ENCODE data around the gene SH3TC1. TPM values are rescaled to one million over a fixed set of nuclear protein-coding genes. Genes with fewer than 3 reads are reported as not detected.

Gene SH3TC1
- total RNA-seq, 1 donor from 2014 or later, result 14.8 TPM

DNA sequence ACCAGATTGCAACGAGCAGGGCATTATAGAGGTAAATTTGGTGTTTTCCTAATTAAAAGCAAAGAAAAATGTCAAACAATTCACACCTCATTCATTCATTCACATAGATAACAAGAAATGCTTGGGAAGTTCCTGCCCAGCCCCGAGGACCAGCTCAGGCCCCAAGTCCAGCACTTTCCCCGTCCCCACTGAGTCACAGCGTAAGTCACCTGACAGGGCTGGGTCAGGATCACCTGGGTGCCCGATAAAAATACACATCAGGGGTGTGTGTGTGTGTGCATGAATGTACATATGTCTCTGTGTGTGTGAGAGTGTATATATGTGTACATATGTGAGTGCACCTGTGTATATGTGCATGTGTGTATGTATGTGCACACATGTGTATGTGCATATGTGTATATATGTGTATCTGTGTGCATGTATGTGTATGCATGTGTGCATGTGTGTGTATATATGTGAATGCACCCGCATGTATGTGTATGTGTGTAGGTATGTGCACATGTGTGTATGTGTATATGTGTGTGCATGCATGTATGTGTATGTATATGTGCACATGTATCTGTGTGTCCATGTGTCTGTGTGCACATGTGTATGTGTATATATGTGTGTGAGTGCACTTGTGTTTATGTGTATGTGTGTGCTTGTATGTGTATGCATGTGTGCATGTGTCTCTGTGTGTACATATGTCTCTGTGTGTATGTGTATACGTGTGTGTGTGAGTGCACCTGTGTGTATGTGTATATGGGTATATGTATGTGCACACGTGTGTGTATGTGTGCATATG lies 18.6 kb upstream of the SH3TC1 start:
- intact Hi-C loops (cut with micrococcal nuclease), result no loop called here

DNA sequence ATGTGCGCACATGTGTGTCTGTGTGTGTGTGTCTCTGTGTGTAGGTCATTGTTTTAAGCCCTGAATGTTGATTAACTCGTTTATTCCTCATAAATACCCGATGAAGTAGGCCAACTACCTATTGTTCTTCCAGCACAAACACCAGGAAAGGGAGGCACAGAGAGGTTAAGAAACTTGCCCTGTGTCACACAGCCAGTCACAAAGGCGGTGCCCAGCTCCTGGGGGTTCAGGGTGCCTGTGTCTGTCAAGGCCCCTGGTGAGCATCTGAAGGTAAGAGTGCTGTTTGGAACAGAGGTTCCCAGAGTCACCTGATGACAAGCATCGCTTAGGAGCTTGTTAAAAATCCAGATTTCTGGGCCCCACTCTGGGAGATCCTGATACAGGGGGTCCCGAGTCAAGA lies 18.0 kb upstream of the SH3TC1 start:
- intact Hi-C loops (cut with micrococcal nuclease), result no loop called here

DNA sequence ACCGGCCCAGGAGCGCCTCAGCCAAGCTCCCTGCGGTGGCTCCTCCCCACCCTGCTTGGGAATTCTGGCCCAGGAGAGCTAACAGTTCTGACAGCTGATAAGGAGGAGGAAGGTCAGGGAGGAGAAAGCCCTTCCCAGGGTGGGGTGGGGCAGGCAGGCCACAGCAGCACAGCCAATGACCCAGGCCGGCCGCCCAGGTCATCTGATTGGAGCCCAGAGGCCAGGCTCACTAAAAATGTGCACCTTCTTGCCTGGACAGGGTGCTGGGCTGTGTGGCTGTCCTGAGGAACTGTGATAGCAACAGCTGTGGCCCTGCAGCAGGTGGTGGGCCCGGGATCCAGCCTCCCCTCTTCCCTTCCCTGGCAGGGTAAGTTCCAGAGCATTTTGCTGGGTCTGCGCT lies 17.2 kb upstream of the SH3TC1 start:
- intact Hi-C loops (cut with micrococcal nuclease), result no loop called here

DNA sequence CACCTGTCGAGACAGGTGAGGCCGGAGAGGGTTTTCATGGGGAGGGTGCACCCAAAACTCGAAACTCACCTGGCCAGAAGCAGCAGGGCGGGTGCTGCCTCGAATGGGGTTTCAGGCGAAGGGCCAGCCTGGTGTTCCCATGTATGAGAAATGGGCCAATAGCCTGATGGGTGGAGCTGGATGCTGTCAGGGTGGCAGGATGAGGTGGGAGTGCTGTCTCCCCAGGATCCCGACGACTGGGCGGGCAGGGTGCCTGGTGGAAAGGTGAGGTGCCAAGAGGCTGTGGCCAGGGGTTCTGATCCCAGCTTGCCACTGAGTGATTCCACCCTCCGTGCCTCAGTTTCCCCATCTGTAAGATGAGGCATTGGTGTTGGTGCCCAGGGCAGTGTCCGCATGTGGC lies 16.8 kb upstream of the SH3TC1 start:
- intact Hi-C loops (cut with micrococcal nuclease), result no loop called here

DNA sequence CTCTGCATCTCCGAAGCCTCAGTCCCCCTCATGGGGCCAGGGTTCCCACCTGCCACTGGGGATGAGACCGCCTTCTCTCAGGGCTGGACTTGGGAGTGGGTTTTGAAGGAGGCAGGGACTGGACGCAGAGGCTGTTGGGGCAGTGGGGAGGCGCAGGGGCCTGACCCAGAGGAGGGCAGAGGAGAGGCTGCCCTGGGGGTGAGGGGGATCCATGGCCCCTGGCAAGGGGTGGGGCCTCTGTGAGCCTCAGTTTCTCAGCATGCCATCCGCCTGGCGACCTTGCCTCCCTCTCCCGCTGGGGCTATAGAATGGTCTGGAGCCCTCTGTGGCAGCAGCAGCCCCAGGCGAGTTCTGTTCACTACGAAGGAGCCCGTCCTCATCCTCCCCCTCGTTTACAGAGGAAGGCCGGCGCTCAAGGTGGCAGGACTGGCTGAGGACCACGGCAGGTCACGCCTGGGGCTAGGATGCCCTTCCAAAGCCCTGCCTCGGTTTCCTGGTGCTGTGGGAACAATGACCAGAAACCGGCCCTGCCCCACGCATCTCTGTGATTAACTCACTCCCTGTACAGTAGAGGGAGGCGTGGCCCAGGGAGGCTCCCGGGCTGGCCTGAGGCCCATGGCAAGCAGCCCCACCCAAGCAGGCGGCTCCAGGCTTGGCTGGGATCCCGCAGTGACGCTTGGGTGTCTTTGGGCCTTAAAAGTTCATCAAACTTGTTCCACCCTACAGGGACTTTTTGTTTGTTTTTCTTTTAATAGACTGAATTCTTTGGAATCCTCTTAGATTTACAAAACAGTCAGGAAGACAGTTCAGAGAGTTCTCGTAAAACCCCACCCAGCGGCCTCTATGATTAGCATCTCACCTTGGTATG lies 16.0 kb upstream of the SH3TC1 start:
- intact Hi-C loops (cut with micrococcal nuclease), result no loop called here

DNA sequence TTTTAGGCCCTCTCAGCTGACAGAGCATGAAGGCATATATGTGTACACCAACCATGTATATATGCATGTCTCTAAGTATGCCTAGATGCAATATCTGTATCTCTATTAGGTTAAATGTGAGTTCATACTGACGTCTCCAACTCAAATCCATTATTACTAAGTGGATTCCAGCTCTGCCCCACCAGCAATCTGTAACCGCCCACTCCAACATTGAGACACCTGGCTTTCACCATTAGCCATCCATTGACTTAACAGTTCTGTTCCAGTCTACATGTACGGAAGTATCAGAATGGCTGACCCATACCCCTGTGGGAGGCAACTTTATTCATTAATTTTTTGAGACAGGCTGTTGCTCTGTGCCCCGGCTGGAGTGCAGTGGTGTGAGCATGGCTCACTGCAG lies 15.0 kb upstream of the SH3TC1 start:
- intact Hi-C loops (cut with micrococcal nuclease), result no loop called here

DNA sequence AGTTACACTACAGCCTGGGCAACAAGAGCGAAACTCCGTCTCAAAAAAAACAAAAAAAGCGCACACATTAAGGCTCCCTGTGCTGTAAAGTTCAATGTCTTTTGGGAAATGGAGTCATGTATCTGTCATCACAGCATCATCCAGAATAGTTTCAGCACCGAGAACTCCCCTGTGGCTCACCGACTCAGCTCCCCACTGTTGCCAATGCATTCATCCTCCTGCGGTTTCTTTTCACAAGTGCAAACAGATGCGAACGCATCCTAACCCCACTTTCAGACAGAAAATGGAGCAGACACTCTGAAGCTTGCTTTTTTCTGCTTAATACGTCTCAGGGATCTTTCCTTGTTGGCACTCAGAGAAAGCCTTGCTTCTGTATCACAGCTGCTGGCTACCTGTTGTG lies 13.8 kb upstream of the SH3TC1 start:
- intact Hi-C loops (cut with micrococcal nuclease), result no loop called here

DNA sequence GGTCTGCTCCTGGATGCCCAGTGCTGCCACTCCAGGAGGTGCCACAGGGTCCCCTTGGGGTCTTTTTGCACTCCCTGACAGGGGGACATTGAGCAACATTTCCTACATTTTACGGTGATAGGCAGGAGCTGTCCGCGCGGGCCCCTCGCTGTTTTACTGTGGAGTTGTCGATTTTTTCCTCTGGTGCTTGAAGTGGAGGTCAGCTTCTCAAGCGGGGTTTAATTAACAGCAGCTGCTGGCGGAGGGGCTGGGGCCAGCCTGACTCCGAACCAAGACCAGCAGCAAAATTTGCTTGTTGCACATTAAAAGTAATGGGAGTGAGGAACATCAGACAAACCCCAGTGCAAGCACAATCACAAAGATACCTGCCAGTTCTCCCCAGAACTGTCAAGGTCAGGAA lies 13.2 kb upstream of the SH3TC1 start:
- intact Hi-C loops (cut with micrococcal nuclease), result no loop called here

DNA sequence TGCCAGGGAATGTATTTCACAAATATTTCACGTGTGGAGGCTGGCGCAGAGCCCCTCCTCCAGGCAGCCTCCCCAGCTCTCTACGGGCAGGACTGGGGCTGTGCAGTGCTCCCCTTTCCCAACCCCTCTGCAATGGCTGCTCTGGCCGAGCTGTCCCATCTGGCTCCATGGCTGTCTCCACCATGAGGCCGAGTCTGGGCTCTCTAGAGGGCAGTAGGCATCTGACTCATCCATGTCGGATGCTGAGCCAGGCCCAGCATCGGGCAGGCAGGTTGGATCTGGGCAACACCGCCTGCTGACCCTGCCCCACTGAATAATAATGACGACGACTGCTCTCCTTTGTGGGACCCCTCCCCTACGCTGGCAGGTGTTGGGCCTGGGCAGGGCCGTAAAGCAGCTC lies 11.0 kb upstream of the SH3TC1 start:
- intact Hi-C loops (cut with micrococcal nuclease), result no loop called here

DNA sequence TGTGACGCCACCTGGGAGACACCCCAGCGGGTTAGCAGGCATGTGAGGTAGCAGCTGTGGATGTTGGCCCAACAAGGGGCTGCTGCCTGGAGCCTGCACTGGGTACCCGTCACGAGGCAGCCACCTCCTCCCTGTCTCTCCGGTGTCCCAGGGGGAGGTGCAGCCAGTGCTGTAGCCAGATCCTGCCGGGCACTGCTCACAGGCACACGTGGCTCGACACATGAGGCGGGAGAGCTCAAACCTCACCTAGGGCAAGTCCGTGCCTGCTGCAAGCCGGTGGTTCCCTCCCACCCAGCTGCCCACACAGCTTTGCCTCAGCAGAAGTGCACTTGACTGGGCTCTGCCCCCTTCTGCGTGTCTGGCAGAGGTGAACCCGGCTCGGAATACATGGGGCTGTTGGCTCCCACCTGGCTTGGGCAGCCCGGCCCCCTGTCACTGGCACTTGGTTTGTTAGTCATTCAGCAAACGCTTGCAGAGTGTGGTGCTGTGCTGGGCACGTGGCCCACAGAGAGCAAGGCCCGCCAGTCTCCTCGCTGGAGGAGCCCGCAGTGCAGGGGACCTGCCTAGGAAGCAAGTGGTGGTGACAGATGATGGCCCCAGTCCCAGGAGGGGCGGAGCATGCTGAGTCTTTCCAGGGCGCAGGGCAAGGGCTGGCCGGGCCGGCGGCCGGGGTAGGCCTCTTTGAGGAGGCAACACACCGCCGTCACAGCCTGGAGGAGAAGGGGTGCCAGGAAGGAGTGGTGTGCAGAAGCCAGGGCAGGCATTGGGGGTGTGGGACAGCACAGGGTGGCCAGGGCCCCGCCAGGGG lies 10.1 kb upstream of the SH3TC1 start:
- intact Hi-C loops (cut with micrococcal nuclease), result no loop called here

DNA sequence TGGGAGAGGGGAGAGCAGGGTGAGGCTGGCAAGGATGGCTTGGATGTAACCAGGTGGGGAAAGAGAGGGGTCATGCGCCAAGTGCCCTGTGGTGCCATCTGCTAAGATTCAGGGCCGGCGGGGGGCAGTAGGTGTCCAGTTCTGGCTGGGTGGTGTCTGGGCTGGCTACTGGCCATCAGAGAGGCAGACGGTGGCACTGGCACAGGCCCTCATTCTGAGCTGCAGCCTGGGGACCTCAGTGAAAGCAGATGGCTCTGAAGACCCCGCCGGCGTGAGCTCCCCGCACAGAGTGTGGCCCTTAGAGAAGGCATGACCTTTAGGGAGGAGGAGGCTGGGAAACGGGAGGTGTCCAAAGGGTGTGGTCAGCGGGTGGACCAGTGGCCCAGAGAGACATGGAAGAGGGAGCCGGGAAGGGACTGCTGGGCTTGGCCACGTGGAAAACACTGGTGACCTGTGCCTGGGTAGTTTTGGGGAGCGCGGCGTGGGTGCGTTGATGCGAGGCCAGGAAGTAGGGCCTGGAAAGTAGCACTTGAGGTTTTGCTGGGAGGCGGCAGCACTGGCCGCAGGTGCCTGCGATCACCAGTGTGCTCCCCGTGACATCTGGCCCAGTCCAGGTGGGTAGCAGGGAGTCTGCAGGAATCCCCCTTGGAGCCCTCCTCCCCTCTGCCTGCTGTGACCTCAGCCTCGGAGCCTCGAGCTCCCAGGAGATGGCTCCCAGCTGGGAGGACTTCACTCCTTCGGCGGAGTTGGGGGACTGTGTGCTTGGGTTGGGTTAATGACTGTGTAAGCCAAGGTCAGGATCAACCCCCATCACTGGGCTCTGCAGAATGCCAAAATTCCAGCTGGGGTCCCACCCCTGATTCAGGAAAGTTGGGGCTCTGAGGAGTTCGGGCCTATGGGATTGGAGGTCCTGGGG lies 9.3 kb upstream of the SH3TC1 start:
- intact Hi-C loops (cut with micrococcal nuclease), result no loop called here

DNA sequence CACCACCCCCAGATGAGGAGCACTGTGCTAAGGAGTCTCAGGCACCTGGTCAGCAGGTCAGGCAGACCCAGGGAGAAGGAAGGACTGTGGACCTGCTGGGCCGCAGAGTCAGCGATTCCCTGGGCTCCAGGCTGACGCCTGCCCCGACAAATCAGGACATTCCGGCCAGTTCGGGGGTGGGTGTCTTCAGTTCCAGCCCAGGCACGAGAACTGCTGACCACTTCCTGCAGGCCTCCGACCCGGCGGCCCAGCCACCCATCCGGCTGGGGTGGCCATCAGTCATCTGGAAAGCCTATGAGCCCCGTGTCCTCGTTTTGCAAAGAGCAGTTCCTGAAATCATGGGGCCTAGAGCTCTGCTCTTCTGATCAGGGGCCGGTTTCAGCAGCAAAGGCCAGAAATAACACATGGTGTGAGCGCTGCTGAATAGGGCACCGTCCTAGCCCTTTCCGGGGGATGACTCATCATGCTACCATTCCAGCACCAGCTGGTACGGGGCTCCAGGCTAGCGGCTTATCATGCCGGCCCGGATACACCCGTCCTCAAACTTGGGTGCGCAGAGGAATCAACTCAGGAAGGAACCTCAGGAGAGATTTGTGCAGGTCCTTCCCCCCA lies 7.8 kb upstream of the SH3TC1 start:
- intact Hi-C loops (cut with micrococcal nuclease), result no loop called here

DNA sequence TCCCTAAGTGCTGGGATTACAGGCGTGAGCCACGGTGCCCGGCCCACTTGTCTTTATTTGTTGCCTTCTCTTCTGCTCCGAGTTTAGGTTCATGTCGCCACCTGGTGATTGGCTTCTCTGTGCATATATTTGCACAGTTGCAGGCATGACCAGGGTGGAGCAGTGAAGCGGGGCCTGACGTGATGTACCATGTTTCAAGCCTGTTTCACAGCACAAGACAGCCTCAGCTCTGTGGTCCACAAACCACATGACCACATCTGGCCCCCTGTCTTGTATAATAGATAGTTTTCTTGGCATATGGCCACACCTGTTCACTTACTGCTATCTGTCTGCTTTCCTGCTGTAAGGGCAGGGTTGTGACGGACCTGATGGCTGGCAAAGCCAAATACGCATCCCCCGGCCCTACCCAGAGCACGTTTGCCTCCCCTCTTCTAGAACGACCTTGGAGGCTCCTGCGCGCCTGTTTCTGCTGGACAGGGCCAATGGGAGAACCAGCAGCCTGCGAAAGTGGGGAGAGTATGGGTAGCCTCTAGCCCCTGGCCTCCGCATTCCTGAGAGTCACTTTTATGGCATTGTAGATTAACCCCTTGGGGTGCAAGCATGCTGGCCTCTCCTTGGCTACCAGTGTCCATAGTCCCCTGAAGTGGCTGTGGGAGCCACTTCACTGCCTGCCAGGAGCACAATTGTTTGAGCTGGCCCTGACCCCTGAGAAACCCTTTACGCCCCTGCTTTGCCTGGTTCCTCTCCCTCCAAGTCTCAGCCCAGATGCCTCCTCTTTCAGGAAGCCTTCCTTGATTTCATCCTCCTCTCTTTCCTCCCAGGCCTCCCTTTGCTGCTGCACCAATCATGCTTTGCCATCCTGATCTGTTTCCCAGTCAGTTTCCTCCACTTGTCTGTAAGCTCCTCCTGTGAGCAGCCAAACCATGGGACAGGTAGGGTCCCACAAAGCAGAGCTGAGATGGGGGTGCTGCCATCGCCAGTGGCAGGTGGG lies 6.0 kb upstream of the SH3TC1 start:
- intact Hi-C loops (cut with micrococcal nuclease), result no loop called here

DNA sequence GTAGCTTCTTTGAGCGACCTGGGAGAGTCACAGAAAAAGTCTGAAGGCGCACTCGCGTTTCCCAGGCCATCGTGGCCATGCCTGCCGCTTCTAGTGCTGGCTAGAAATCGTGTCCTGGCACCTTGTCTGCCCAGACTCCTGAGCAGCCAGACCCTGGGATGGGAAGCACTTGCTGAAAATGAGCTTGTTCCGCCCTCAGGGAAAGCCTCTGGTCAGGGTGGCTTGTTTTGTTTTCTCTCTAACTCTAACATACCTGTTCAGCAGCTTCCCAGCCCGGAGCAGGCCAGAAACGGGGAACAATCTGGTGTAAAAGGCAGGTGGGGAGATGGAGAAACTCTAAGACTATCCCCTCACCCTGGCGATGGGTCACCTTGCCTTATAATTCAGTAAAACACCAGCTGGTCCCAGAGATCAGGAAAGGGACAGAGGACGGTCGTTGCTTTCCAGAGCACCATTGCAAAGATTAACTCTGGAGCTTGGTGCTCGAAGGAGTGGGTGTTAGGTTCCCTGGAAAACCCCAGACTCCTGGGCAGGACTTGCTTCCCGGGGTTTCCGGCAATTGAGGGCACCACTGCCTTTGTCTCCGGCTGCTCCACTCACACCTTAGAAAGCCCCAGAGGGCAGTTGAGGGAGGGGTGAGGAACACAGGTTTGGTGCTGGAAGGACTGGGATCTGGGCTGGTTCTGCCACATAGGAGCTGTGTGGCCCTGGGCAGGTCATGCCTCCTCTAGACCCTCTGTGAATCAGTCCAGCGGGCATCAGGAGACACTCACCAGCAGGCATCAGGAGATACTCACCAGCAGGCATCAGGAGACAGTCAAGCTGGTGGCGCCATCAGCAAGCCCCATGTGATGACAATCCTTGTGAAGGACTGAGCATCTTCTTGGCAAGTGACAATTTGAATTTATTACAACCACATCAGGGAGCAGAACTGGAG lies 4.5 kb upstream of the SH3TC1 start:
- intact Hi-C loops (cut with micrococcal nuclease), result no loop called here

DNA sequence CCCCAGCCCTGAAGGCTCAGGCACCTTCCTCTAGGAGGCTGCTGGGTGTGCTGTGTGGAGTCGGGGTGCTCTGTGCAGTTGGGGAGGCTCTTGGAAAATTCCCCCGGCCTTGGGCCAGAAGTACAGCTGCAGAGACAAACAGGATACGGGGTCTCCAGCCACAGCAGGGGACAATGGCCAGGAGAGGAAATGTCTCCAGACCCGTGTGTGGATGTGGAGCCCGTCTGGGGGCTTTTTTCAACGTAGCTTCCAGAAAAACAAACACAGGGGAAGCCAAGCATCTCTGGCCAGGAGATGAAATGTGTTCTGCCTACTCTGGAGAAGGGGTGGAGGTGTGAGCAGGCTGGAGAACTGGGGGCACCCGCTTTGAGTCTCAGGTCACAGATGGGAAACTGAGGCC lies 3.7 kb upstream of the SH3TC1 start:
- intact Hi-C loops (cut with micrococcal nuclease), result no loop called here

DNA sequence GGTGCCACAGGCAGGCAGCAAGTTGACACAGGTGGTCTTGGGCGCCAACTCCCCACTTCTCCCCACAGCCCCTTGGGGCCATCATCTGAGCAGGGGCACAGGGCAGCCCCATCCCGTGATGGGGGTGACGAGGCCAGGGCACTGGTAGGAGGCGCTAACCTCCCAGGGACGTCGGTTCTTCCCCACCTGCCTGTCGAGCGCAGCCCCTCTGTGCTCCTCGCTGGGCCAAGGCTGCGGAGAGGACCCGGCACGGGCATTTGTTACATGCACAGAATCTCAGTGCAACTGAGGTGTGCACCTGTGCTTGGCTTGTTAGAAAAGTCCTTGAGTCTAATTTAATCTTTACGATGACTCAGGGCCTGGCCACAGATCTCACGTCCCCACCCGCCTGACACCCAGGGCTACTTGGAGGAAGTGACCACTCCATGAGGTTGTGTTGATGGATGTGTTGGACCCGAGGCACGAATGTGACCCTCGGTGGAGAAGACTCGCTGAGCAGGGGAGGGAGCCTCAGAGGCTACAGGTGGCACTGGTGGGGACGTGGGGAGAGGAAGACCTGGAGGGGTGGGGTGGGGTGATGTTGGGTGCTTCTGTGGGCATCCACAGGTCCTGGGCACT lies 3.1 kb upstream of the SH3TC1 start:
- intact Hi-C loops (cut with micrococcal nuclease), result no loop called here

DNA sequence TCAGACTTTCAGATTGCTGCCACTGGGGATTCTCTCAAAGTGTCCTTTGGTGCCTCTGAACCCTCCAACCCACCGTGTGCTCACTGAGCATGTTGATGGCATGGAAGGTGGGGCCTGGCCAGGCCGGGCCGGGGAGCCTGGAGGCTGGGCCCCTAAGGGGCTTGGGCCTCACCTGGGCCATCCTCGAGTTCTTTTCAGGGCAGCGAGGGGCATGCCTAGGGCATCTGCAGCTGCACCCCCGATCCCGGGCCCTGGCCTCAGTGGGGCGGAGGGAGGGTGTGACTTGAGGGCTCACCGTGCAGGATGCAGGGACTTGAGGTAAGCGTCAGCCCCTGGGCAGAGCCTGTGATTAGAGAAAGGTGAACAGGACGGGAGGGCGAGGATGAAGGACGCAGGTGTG lies 1.6 kb upstream of the SH3TC1 start:
- intact Hi-C loops (cut with micrococcal nuclease), result no loop called here

All from T-helper 2 cell treated with Interferon-gamma antibody and Interleukin-4, amounts not matched to agents 100 ng/mL and 5 ng/mL, for 36 hours (primary cell).